A204.1 (cell line): ENCODE results near the gene PTTG1IP.

Experiments
- FAIRE-seq: peaks from 2 replicates; lab custom pipeline; 2012; peaks lifted over from hg19 to GRCh38; lab: Jason Lieb, UNC

PTTG1IP gene

DNA sequence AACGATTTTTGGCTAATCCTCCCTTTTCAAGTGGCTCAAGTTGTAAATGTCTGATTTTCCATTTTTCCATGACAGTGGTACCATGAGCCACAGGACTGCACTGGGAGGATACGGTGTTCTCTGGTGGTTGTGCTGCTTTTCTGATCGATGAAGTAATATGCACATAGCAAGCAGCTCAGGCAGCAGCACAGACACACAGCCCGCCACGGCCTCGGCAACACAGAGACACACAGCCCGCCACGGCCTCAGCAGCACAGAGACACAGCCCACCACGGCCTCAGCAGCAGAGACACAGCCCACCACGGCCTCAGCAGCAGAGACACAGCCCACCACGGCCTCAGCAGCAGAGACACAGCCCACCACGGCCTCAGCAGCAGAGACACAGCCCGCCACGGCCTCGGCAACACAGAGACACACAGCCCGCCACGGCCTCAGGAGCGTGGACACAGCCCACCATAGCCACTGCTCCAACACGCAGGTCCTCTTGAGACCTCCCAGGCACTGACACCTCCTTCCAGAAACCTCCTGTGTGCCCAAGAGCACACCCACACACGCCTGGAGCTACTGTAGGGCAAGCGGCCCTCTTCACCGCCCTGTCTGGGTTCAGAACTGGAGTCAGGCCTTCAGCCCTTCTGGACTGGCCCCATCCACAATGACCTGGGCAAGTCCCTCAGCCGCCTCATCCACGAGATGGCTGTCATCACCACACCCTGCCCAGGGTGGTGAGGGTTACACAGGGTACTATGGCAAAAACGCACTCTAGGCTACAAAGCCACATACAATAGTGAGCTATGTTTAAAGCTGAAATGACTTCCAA lies 10.4 kb downstream of the PTTG1IP start:
- FAIRE-seq: no peak

DNA sequence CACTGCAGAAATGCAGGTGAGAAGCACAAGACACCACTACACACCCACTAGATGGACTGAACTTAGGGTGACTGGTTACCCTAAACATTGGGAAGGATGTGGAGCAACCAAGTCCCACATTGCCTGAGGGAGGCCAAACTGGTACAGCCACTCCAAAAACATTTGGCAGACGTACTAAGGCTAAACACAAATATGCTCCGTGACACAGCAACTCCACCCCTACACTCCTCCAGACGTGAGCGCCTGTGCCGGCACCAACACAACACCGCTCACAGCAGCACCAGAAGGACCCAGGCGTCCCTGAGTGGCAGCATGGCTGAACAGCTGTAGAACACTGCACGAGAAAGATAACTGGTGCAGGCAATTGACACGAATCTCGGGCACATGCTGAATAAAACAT lies 14.7 kb downstream of the PTTG1IP start:
- FAIRE-seq: no peak

DNA sequence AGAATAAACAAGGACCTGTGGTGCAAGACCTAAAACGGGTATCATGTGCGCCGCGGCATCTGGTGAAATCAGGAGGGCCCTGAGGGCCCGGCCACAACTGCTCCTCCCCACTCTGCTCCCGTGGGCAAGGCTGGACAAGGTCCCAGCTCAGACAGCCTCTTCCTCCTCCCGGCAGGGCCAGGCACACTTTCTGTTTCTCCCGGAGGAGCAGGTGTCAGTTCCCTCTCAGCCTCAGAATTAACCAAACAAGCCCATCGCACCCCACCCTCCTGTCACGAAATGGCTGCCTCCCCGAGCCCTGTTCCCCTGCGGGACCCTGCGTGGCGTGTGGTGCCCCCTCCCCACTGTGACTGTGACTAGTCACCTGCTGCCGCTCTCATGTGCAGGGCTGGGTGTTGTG lies 15.2 kb downstream of the PTTG1IP start:
- FAIRE-seq: no peak

DNA sequence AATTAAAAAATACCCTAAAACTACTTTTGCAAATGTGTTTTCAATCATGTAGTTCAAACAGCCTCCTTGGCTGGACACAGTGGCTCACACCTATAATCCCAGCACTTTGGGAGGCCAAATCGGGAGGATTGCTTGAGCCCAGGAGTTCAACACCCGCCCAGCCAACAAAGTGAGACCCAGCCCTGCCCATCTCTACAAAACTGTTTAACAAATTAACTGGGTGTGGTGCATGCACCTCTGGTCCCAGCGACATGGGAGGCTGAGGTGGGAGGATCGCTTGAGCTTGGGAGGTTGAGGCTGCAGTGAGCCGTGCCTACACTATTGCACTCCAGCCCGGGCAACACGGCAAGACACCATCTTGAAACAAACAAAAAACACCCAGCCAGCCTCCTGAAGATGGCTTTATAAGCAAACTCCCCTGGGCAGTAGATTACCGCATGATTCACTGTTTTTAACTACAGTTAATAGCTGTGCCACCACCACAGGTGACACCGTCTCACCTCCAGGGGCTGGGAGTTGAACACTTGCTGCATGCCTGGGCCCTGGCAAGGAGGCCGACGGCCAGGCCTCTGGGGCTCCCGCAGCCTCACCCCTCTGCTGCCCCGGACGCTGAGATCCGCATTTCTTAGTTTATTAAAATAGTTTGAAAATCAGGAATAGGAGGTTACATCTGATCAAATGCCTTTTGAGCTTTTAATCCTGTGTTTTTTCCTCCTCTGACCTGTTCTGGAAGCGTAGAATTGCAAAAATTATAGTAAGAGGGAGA lies 16.2 kb downstream of the PTTG1IP start:
- FAIRE-seq: no peak

DNA sequence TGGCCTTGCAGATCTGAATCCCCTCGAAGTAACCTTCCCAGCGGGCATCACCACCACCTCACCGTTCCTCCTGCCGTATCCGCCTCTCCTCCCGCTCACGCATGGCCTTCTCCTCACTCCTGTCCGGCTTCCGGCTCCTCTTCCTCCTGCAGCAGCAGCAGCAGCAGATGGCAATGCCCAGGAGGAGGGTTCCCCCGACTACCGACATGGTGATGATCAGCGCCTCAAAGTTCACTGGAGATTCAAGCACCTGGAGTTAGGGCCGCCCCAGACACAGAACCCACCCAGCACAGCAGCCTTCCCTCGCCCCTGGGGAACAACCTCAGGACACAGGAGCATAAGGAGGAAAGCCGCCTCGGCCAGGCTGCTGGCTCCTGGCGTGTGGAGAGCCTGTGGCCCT lies 17.4 kb downstream of the PTTG1IP start:
- FAIRE-seq: no peak

DNA sequence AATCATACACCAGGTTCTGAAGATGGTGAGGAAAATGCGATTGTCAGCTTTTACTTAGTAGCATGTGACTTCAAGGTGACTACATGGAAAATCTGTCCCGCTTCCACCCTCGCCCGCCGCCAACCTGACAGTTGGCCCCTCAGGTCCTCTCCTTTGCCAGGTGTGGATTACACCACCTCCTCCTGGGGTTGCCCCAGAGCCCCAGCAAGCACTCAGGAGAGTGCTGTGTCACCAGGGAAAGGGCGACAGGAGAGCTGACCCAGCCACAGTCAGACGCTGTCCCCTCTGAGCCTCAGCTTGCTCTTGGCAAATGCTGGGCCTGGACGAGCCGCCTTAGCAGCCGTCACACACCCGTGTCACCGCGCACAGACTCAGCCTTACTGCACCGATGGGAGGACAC lies 17.9 kb downstream of the PTTG1IP start:
- FAIRE-seq: no peak

DNA sequence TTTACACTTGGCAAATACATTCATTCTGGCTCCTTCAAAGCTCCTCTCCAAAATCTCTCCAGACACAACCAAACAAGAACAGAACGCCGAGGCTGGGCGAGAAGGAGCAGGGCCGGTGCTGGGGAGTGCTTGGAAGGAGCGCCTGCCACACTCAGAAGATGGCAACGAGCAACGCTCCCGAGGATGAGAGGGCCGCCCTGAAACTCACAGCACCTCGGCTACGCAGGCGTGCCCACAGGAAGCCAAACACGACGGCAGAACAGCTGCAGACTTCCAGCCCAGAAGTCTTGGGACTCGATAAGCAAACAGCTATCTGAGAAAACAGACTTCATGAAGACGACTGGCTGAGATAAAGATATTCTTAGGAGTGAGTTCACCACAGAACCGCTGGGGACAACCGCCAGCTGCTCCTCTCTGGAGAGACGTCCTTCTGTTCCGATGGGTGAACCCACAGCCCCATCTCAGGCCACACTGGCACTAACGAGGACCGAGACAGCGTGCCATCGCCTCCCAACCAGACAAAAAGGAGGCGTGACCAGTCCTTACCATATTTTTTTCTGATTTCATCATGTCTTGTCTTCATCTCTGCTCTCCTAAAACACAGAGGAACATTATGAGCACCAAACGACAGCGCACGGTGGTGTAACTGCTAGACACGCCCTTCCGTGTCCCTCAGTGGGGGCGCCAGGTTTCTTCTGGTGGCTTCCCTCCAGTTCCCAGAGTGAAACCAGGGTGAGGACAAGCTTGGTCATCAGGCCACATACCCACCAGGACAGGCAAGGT lies 18.6 kb downstream of the PTTG1IP start:
- no peak for FAIRE-seq

DNA sequence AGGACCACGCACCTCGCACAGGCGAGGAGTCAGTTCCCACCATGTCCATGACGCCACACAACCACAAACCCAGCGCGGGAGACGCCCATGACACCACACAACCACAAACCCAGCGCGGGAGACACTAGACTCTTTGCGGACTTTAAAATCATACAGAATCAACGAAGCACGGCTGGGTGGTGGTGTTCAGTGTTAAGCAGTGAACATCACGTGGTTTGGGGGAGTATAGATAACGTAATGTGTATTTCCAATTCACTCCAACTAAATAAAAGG lies 19.2 kb downstream of the PTTG1IP start:
- FAIRE-seq: no peak

DNA sequence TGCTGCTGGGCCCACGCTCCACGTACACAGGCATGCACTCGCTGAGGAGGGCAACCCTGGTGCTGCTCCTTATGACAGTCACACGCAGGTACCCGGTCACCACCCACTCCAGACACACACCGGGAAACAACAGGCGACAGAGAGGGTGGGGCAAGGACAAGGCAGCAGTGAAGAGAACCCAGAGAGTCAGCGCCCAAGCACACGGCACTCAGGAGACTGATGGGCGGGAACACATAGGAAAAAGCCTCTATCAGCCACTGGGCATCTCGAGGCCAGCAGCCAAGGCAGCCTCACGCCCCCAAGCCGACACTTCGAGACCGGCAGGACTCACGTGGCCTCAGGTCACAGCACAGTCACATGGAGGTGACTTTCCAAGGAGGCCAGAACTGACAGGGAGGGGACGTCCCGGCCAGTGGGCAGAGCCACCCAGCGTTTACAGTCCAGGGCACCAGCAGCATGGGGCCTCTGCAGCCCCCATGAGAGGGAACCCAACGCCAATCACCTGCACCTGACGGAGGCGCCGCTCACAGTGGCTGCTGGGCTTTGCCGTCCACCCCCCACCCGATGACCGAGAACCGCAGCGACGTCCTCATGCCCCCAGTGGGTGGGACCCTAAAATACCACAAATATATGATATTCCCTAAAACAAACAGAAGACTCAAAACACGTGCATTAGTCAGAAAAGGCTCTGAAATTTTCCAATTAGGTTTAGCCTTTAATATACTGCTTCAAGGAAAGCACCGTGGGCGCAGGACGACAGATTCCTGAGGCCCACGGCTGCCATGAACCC lies 19.7 kb downstream of the PTTG1IP start:
- FAIRE-seq: no peak

DNA sequence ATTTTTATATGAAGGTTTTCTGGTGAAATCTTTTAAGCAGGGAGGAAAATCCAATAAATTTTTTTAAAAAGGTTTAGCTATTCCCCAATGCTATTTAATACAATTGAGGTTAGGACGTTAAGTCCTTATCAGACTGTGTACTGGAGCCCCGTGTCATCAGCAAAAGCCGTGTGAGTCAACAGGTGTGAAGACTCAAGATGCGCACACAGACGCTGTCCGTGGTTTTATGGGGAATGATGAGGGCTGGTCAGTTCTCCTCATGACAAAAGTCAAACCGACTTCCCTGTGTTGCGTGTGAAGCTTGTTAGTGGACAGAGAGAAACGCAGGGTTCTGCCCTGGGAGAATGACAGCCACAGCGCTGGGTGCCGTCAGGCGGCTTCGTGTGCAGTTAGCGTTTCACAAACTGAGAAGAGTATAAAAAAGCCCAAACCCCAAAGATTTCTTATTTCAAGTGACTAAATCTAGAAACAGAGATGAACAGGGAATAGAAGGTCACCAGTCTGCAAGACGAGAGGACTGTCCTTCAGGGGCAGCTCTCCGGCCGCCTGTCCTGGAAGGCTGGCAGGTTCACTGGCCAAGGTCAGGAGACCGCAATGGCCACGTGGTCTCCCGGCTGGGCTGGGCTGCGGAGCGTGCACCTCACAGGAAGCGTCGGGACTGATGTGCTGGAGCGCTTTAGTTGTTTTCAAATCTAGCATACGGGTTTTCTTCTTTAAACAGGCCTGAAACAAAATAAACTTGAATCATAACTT lies 22.4 kb downstream of the PTTG1IP start:
- no peak for FAIRE-seq

DNA sequence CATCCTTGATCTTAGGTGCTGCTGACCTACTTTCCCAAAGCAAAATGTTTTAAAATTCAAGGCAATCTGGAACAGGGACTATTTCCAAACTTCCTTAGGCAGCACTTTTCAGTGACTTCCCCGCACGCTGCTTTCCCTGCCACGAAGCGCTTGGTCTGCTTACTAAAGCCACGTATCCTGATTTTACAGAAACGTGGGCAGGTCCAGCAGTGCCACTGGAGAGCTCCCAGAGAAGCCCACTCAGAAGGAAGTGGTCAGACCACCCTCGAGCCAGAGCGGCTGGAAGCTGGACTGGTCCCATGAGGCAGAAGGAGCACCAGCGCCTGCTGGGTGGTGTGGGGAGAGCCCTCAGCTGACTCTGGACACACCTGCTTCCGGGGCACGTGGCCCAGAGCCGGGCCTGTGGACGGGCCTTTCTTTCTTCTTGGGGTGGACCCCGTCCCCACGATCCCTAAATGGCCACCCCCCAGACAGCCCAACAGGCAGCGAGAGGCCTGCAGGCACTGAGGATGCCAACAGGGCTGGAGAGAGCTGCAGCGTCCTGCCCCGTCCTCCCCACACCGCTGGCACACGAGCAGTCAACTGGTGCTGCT lies 23.2 kb downstream of the PTTG1IP start:
- FAIRE-seq: no peak

DNA sequence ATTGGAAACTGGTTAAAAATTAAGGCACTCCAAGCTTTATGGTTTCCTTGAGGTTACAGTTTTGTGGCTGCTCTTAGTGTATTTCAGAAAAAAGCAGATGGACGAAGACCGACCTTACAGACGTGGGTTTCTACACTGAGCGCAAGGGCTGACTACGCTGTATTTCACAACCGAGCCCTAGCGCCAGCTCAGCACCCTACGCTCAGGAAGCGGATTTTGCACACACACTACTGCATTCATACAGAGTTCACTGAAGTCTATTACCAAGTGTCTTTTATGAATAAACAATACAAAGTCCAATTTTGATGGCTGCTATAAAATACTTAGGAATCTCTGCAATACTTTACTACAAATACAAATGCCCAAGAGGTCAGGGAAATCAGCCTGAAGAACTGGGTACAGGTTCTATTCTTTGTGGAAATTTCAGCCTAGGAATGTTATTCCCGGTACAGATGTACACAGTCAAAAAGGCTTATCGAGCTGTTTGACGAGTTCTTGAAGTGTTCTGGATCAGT lies 23.8 kb downstream of the PTTG1IP start:
- FAIRE-seq: no peak

DNA sequence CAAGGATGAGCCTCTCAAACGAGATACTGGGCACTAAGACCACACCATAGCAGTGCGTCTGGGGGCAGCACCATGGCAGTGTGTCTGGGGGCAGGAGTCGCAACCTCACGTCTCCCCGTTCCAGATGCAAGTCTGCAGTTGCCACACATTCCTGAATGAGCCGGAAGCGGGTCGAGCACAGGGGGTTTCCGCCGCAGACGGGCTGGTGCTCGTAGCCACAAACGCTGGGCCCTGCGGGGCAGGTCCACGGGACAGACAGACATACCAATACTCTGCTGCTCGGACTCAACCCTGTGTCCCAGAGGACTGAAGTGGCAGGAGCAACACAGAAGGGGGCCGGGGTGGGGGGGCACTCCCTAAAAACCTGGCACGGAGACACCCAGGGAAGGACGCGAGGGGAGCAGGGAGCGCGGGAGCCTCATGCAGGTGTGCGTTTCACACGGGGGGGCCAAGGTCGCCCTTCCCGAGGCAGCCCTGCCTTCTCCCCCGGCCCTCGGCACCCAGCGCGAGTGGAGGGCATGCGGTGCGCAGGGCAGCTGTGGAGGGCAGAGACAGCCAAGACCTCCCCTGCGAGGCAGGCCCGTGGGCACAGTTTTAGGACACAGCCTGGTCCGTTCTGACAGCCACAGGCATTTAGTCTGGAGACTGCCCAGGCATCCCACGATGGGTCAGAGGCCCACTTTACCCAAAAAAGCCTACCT lies 24.5 kb downstream of the PTTG1IP start:
- FAIRE-seq: no peak

DNA sequence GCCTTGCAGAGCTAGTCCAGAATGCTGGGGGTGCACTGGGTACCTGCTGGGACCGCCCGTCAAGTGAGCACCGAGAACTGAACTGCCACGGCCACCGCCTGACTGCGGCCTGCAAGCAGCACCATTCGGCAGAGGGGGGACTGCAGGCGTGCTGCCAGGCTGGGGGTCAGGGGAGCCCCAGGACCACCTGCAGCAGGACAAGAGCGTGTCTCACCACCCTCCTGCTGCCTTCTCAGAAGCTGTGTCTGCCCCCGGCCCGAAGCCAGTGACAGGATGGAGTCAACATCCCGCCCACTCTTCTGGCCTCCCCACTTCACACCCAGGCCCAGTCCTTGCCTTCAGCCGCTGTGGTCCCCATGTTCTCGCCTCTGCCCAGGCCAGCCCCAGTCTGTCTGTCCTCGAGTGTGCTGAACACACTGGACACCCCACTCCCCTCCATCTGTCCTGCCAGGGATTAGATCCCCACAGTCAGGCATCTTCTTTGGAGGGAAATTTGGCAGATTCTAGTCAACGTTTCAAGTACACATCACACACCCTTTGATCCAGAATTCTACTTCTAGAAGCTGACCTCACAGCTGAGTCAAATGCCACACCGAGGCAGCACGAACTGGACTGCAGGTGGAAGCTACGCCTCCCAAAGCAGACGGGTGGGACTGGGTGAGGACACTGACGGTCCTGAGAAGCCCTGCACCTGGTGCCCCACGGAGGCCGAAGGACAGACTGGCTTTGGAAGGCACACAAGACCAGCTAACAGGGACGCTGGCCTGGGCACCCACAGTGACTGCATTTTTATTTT lies 26.0 kb downstream of the PTTG1IP start:
- FAIRE-seq: no peak

DNA sequence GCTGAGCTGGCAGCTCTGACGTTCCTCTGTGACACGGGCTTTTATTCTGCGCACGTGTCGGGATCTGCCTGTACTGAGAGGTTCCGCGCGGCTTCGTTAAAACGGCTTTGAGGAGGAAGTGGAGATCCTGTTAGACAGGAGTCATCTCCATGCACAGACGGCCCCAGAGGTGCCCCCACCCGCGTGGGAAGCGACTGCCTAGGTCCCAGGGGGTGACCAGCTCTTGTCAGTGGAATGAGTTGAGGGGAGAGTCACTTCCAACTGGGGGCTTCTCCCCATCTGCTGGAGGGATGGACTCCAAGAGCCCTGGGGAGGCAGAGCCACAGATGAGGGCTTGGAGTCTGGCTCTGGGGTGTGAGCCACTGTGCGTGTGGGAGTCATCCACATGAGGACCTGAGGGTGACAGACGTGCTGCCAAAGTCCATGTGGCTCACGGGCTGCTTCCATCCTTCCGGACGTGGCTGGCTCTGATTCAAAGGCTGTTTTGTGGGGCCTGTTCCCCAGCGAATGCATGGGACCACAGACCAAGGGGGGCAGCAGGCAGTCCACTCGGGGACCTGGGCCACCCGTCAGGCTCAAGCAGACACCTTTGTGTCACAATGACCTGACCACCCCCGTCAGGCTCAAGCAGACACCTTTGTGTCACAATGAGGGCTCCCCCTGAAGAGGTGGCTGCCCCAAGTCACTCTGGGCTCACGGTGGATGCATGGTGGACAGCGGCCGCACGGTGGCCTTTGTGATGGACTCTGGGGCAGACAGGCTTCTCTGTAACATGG lies 26.8 kb downstream of the PTTG1IP start:
- FAIRE-seq: no peak

DNA sequence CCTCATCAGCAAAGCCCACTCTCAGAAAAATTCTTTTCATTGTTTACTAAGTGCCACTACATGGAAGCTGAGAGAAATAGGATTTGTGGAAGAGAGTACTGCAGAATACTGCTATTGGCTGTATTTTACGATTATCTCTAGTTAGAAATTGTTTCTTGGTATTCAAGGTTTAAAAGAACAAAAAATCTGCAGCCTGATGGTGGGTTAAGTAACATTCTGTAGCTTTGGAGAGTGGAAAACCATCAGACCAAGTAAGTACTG lies 27.3 kb downstream of the PTTG1IP start:
- FAIRE-seq: no peak

DNA sequence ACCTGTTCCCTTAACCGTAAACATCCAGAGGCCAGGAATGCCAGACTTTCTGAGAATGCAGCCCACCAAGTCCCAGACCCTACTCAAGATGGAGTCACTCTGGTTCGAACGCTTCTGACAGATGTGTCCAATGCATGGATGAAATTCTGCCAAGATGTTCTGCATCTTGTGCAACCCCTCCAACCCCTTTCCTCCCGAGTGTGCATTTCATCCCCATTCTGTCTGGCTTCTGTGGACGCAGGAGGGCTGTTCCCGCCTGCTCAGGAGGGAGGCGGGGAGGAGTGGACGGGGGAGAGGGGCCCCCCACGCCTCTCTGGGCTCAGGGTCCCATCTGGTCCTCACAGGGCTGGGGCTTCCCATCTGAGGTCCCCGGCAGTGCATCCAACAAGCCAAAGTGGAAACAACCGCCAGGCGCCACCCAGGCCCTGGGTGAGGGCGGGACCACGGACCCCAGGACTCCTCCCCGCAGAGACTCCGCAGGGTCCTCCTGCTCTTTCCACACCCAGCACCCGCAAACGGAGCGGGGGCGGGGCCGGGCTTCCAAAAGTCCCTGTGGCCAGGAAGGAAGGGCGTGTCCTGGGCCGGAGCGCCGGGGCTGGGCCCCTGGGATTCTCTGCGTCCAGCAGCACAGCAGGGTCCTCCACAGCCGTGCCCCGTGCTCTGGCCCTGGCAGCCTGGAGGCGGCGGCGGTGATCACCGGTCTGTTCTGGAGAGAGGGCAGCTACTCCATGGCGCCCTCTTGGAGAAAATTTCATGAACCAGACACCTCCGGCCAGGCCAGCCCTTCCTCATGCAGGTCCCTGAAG lies 27.9 kb downstream of the PTTG1IP start:
- no peak for FAIRE-seq

DNA sequence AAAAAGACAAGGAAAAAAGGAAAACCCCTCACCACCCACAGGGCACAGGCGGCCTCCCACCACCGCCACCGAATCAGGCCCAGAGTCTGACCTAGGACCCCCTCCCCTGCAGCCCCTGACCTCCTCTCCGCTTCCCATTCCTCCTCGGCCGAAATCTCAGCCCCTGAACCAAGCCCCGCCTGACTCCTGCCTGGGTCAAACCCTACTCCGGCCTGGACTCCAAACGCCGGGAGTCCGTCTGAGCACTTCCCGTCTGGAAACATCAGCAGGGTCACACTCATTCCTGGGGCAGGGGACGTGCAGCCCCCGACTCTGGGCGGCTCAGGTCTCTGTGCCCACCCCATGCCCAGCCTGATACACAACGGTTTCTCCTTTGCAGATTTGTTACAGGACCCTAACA lies 29.2 kb downstream of the PTTG1IP start:
- no peak for FAIRE-seq
